Nephron progenitor cell (in vitro differentiated cells): Measurements from ENCODE around the gene BCL7A.

Experiments
- DNase-seq: peaks from one replicate; pipeline ENCODE4 v3.0.0; 2021
- H3K27ac Mint-ChIP-seq: 2 replicates; pipeline ENCODE4 v1.8.0; 2021; ENCODE audit warnings: mild to moderate bottlenecking, moderate library complexity, mixed read lengths
- H3K27me3 Mint-ChIP-seq: 2 replicates; pipeline ENCODE4 v1.8.0; 2021; ENCODE audit warnings: mild to moderate bottlenecking, low read depth, mixed read lengths; ENCODE audit not compliant: poor library complexity
- H3K36me3 Mint-ChIP-seq: 2 replicates; pipeline ENCODE4 v1.8.0; 2021; ENCODE audit warnings: low read depth, mixed read lengths
- H3K4me1 Mint-ChIP-seq: 2 replicates; pipeline ENCODE4 v1.8.0; 2021; ENCODE audit warnings: mixed read lengths
- H3K4me3 Mint-ChIP-seq: 2 replicates; pipeline ENCODE4 v1.8.0; 2021; ENCODE audit warnings: mild to moderate bottlenecking, moderate library complexity, mixed read lengths
- H3K9me3 Mint-ChIP-seq: 2 replicates; pipeline ENCODE4 v1.8.0; 2021; ENCODE audit warnings: mild to moderate bottlenecking, moderate library complexity, mixed read lengths
- TF ChIP-seq, protein P1 (sequence below): fragments of 200-600 bp; sonication (generic); IDR thresholded peaks from 2 replicates; pipeline ENCODE4 v1.5.0; 2021; ENCODE audit warnings: antibody characterized with exemption

BCL7A gene

DNA sequence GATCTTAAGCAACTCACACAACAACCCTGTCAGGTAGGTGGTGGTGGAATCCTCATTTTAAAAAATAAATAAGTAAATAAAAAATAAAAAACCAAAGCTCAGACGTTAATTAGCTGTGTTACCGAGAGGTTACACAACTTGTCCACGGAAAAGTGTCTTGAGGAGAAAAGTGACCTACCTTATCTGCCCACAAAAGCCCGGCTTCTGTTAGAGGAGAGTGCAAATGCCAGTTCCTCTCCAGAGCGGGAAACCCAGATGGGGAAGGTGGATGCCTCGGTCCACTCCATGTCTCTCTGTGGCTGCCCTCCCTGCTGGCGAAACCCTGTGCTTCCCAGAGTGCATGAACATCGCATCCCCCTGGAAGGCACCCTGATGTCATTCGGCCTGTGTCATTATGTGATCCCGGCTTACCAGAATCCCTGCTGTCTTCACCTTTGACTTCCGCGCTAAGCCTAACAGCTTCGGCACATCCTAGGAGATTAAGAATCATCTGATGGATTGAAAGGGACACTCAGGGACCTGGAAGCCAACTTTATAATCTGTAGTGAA is 63.2 kb downstream of the BCL7A start:
- TF ChIP-seq, protein P1, sequence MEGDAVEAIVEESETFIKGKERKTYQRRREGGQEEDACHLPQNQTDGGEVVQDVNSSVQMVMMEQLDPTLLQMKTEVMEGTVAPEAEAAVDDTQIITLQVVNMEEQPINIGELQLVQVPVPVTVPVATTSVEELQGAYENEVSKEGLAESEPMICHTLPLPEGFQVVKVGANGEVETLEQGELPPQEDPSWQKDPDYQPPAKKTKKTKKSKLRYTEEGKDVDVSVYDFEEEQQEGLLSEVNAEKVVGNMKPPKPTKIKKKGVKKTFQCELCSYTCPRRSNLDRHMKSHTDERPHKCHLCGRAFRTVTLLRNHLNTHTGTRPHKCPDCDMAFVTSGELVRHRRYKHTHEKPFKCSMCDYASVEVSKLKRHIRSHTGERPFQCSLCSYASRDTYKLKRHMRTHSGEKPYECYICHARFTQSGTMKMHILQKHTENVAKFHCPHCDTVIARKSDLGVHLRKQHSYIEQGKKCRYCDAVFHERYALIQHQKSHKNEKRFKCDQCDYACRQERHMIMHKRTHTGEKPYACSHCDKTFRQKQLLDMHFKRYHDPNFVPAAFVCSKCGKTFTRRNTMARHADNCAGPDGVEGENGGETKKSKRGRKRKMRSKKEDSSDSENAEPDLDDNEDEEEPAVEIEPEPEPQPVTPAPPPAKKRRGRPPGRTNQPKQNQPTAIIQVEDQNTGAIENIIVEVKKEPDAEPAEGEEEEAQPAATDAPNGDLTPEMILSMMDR, result no peak
- Mint-ChIP-seq H3K4me3 (no peak overlapping the region), H3K9me3 (no peaks in the 10 kb centered on the region), H3K36me3 (peaks cover 27% of the 10 kb centered on the region), H3K27ac (no peak overlapping the region), H3K4me1 (peaks cover 85% of the 10 kb centered on the region), H3K27me3 (no peaks in the 10 kb centered on the region)
- no peak for DNase-seq

DNA sequence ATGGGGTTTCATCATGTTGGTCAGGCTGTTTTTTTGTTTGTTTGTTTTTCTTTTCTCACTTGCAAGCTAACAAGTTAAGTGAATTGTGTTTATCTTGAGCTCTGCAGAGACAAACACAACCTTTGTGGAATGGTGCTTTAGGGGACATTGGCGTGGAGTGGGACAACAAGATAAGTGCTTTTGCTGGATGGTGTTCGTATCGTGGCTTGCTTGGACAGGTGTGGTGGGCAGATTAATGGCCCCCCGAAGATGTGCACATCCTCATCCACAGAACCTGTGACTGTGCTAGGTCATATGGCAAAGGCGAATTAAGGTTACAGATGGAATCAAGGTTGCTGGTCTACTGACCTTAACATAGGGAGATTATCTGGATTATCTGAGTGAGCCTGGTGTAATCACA is 63.9 kb downstream of the BCL7A start:
- Mint-ChIP-seq H3K27ac (peak overlapping the region; percentile 87), H3K4me3 (peak overlapping the region; percentile 15), H3K36me3 (peaks cover 27% of the 10 kb centered on the region), H3K4me1 (peaks cover 80% of the 10 kb centered on the region), H3K9me3 (no peaks in the 10 kb centered on the region), H3K27me3 (no peaks in the 10 kb centered on the region)
- no peak for DNase-seq
- TF ChIP-seq, protein P1, result no peak

DNA sequence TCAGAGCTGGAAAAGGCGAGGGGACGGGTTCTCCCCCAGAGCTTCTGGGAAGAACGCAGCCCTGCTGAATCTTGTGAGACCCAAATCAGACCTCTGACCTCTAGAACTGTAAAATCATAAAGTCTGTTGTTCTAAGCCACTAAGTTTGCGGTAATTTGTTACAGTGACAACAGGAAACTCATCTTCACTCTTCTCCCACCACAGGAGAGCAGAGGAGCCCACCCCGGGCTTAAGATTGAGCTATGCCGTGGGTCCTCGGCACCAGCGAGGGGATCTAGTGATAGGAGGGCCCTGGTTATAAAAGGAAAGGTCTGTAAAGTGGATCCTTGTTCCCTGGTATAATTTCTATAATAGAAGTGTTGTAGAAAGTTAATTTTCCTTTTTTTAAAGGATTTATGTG is 64.4 kb downstream of the BCL7A start:
- H3K4me3 Mint-ChIP-seq, result peak overlapping the region; percentile 33
- TF ChIP-seq, protein P1, result no peak
- no peaks in the 10 kb centered on the region for H3K27me3 Mint-ChIP-seq
- peak overlapping the region; percentile 87 for H3K27ac Mint-ChIP-seq
- peaks cover 27% of the 10 kb centered on the region for H3K36me3 Mint-ChIP-seq
- peaks cover 79% of the 10 kb centered on the region for H3K4me1 Mint-ChIP-seq
- no peak for DNase-seq
- no peaks in the 10 kb centered on the region for H3K9me3 Mint-ChIP-seq

DNA sequence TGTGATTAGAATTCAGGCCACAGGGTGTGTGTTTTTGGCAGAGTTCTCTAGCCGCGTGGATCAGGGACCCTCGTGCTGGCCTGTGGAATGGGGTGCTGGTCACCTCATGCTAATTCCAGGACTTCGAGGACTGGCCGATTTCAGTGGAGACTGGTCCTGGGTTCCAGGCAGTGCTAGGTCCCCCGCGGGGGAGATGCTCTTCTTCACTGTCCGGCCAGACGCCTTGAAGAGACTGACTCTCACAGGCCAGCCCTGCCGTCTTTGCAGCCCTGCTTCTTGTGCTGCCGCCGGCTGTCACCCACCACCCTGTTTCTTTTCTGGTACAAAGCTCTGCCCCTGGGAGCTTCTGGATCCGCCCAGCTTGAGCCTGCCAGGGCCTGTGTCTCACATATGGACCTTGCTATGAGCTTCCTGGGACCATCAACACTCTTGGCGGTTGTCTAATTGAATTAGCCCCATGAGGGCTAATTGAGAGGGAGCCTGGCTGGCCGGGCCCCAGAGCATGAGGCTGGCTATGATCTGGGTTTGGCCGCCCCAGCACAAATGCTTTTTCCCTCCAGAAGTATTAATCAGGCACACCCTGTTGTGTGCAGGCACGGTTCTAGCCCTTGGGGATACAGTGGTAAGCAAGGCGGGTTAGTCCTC is 65.1 kb downstream of the BCL7A start:
- peak overlapping the region; percentile 68 for H3K4me3 Mint-ChIP-seq
- H3K27ac Mint-ChIP-seq, result peak overlapping the region; percentile 93
- H3K4me1 Mint-ChIP-seq, result peaks cover 72% of the 10 kb centered on the region

DNA sequence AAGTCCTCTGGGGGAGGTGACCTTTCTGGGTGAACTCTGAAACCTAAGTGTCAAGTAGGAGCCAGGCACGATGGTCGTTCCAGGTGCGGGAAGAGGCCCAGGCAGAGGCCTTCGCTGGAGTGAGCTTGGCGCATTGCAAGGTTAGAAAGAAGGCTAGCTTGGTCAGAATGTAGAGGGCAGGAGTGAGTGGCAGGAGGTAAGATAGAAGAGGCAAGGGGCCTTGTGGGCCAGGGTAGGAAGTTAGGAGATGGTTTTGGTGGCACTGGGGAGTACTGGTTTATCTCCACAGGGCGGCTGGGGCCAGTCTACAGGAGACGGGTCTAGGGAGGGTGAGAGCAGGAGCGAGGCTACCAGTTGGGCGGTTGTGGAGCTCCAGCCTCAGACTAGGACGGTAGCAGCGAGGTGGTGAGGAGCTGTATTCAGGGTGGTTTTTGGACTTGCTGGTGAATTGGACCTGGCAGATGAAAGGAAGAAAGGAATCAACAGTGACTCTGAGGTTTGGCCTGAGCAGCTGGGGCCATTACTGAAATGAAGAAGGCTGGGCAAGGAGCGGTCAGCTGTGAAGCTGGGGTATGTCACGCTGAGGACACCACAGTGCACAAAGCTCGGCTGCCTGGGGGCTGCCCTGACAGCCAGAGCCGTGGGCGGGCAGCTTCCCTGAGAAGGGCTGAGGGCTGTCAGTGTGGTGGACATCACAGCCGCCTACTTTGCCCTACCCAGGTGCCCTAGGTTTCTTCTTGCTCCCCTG is 65.9 kb downstream of the BCL7A start:
- peaks cover 32% of the 10 kb centered on the region for H3K36me3 Mint-ChIP-seq
- H3K27ac Mint-ChIP-seq, result peak overlapping the region; percentile 93
- peak; percentile 54 for DNase-seq
- no peaks in the 10 kb centered on the region for H3K27me3 Mint-ChIP-seq
- peaks cover 64% of the 10 kb centered on the region for H3K4me1 Mint-ChIP-seq
- no peaks in the 10 kb centered on the region for H3K9me3 Mint-ChIP-seq
- TF ChIP-seq, protein P1, result no peak
- peak overlapping the region; percentile 68 for H3K4me3 Mint-ChIP-seq

More for the DNA sequence above, 65.1 kb downstream of the BCL7A start:
- Mint-ChIP-seq H3K36me3 (peaks cover 31% of the 10 kb centered on the region), H3K27me3 (no peaks in the 10 kb centered on the region), H3K9me3 (no peaks in the 10 kb centered on the region)
- no peak for DNase-seq
- TF ChIP-seq, protein P1, result no peak
